ENCODE results near the gene CCL3.
"Not testable (repeated sequence)": the region's sequence is repeated elsewhere in the genome, so short reads cannot be mapped to it uniquely, and the experiment has no call there.

GRCh38 chr17:36115649-36115977 is 25.7 kb upstream of the CCL3 start:
- not testable (repeated sequence) for TF ChIP-seq CTCF (IDR thresholded peaks at IDR 0.05); ZFX (IDR thresholded peaks at IDR 0.05; ENCODE audit: borderline replicate concordance)

All from 22Rv1 (cell line).